Measurements from ENCODE around the gene GJD3.
A peak's percentile ranks its signal among the peaks of the same experiment; 100 is the strongest.
"Not testable (repeated sequence)": the region's sequence is repeated elsewhere in the genome, so short reads cannot be mapped to it uniquely, and the experiment has no call there.

GJD3 gene

GRCh38 chr17:40364121-40364861 lies at the start of gene GJD3:
Gene GJD3, minus strand, starts transcription at chr17:40364737. Its CDS starts 922 bp downstream, at chr17:40363815.
- FAIRE-seq (no peak), DNase-seq (ENCODE audit: low spot score) (no peak)

- not testable (repeated sequence) for DNase-seq (ENCODE audit: low spot score); FAIRE-seq
Observed at GRCh38 chr17:40414312-40414711, 49.8 kb upstream of the GJD3 start.

- no peak for DNase-seq (ENCODE audit: low spot score)
- no peak for FAIRE-seq
Observed at GRCh38 chr17:40412880-40413279, 48.3 kb upstream of the GJD3 start.

GRCh38 chr17:40411821-40412220 lies 47.3 kb upstream of the GJD3 start:
- FAIRE-seq (no peak), DNase-seq (ENCODE audit: low spot score) (no peak)

DNA sequence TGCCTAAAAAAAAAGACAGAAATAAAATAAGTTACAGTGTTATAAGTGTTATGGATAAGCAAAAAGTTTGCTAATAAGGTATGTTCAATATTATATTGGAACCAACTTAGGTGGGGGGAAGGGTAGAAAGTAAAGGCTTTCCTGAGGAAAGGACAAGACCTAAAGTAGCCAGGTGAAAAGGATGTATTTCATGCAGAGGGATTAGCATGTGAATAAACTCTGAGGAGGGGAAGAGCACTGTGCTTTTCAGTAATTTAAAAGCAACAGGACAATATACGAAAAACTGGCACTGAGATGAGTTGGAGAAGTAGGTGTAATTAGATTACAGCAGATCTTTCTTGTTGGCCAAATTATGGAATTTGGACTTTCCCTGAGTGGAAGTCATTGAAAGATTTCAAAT lies 45.5 kb upstream of the GJD3 start:
- DNase-seq (ENCODE audit: low spot score) (no peak), FAIRE-seq (no peak)

DNA sequence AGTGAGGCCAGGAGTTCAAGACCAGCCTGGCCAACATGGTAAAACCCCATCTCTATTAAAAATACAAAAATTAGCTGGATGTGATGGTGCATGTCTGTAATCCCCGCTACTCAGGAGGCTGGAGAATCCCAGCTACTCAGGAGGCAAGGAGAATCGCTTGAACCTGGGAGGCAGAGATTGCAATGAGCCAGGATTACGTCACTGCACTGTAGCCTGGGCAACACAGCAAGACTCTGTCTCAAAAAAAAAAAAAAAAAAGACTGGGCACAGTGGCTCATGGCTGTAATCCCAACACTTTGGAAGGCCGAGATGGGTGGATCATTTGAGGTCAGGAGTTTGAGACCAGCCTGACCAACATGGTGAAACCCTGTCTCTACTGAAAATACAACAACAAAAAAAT lies 45.0 kb upstream of the GJD3 start:
- not testable (repeated sequence) for DNase-seq (ENCODE audit: low spot score); FAIRE-seq

GRCh38 chr17:40407460-40407859 lies 42.9 kb upstream of the GJD3 start:
- DNase-seq (ENCODE audit: low spot score) (no peak), FAIRE-seq (no peak)

DNA sequence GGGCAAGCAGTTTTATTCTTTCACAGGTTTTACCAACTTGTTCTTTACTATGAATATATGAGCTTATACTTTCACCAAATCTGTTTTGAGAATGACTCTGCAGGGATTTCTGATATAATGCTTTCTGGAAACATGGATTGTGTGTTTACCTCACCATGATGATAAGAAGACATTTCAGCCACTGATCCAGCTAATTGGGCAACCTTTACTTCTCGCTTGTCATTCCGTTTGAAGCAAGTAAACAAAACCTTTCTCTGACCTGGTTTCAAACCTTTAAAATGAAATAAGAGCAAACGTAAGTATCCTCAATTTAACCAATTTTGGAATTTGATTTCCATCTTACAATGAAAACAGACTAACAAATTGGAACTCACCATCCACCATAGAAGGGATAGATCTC lies 39.5 kb upstream of the GJD3 start:
- no peak for FAIRE-seq
- DNase-seq (ENCODE audit: low spot score): no peak

DNA sequence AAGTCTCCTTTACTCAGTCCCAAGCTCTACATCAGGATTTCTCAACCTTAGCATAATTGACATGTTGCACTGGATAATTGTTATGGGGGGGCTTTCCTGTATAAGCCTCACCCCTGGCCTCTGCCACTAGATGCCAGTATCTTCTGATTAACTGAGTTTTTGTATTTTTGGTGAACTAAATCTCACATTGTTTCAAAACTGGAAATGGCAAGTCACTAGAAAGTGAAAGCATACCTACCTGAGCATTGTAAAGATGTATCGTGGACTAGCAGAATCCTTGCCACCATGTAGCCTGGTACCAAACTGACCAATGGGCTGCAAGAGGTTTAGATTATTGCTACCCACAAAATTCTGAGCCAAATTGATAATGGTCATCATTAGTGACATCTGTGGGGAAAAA lies 38.1 kb upstream of the GJD3 start:
- FAIRE-seq (no peak), DNase-seq (ENCODE audit: low spot score) (no peak)

- FAIRE-seq (no peak), DNase-seq (ENCODE audit: low spot score) (peak; percentile 22)
Observed at GRCh38 chr17:40399185-40399584, 34.6 kb upstream of the GJD3 start.

DNA sequence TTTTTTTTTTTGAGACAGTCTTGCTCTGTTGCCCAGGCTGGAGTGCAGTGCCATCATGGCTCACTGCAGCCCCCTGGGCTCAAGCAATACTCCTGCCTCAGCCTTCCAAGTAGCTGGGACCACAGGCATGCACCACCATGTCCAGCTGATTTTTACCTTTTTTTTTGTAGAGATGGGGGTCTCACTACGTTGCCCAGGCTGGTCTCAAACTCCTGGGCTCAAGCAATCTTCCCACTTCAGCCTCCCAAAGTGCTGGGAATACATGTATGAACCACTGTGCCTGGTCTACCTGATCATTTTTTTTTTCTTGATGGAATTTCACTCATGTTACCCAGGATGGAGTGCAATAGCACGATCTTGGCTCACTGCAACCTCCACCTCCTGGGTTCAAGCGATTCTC lies 22.0 kb upstream of the GJD3 start:
- FAIRE-seq; DNase-seq (ENCODE audit: low spot score): not testable (repeated sequence)

GRCh38 chr17:40382251-40382650 lies 17.7 kb upstream of the GJD3 start:
- DNase-seq (ENCODE audit: low spot score) (no peak), FAIRE-seq (no peak)

DNA sequence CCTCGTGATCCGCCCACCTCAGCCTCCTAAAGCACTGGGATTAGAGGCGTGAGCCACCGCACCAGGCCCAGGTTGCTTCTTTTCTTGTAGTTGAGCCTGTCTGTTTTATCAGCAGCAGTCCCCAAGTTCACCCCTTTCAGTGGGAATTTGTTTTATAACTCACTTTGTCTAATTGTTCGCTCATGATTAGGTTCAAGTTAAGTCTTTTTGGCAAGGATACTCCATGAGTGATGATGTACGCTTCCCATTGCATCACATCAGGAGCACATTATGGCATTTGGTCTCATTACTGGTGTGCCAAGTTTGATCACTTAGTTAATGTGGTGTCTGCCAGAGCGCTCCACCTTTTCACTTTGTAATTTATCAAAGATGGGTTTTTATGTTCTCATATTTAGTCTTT lies 14.4 kb upstream of the GJD3 start:
- DNase-seq (ENCODE audit: low spot score): no peak
- no peak for FAIRE-seq

DNA sequence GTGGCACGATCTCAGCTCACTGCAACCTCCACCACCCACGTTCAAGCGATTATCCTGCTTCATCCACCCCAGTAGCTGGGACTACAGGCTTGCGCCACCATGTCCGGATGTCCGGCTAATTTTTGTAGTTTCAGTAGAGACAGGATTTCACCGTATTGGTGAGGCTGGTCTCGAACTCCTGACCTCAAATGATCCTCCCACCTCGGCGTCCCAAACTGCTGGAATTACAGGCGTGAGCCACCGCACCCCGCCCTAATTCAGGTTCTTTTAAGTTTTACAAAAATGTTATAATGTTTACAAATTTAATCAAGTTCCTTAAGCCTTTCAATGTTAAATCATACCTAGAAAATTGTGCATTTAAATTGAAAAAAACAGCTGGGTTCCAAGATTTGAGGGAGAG lies 13.3 kb upstream of the GJD3 start:
- no peak for DNase-seq (ENCODE audit: low spot score)
- no peak for FAIRE-seq

DNA sequence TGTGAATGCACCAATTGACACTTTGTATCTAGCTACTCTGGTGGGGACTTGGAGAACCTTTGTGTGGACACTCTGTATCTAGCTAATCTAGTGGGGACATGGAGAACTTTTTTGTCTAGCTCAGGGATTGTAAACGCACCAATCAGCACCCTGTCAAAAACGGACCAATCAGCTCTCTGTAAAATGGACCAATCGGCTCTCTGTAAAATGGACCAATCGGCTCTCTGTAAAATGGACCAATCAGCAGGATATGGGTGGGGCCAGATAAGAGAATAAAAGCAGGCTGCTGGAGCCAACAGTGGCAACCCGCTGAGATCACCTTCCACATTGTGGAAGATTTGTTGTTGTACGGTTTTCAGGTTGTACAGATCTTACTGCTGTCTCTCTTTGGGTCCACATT lies 12.0 kb upstream of the GJD3 start:
- FAIRE-seq; DNase-seq (ENCODE audit: low spot score): not testable (repeated sequence)

DNA sequence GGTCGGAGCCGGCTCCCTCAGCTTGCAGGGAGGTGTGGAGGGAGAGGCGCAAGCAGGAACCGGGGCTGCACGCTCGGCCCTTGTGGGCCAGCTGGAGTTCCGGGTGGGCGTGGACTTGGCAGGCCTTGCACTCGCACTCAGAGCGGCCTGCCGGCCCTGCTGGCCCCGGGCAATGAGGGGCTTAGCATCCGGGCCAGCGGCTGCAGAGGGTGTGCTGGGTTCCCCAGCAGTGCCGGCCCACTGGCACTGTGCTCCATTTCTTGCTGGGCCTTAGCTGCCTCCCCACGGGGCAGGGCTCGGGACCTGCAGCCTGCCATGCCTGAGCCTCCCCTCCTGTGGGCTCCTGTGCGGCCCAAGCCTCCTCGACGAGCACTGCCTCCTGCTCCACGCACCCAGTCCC lies 11.2 kb upstream of the GJD3 start:
- DNase-seq (ENCODE audit: low spot score); FAIRE-seq: not testable (repeated sequence)

- DNase-seq (ENCODE audit: low spot score): no peak
- no peak for FAIRE-seq
Observed at GRCh38 chr17:40374821-40375498, 10.4 kb upstream of the GJD3 start.

DNA sequence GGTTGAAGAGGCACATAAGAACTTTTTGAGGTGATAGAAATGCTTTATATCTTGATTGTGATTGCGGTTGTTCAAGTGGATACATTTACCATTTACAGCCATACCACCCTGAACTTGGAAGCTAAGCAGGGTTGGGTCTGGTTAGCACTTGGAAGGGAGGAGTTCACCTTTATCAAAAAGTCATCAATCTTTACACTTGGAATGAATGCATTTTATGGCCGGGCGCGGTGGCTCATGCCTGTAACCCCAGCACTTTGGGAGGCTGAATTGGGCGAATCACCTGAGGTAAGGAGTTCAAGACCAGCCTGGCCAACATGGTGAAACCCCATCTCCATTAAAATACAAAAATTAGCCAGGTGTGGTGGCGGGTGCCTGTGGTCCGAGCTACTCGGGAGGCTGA lies 9.5 kb upstream of the GJD3 start:
- DNase-seq (ENCODE audit: low spot score) (no peak), FAIRE-seq (no peak)

DNA sequence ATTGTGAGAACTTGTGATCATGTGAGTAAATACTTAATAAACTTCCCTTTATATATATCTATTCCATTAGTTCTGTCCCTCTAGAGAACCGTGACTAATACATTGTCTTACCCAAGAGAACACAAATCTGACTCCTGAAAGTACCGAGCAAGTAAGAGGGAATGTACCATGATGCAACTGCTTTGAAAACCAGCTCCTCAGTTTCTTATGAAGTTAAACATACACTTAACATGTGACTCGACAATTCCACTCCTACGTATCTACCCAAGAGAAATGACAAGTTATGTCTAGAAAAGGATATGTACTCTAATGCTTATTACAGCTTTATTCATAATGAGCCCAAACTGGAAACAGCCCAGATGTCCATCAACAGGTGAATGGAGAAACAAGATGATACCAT lies 8.8 kb upstream of the GJD3 start:
- FAIRE-seq: no peak

DNA sequence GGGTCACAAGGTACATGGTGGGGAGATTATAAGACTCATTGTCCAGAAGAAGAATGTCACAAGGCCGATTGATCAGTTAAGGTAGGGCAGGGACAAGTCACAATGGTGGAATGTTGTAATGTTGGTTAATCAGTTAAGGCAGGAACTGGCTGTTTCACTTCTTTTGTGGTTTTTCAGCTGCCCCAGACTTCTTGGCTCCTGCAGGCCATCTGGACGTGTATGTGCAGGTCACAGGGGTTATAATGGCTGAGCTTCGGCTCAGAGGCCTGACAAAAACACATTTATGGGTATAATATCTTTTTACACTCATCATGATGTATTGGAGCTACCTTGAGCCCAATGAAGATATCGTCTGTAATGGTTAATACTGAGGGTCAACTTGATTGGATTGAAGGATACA lies 8.1 kb upstream of the GJD3 start:
- DNase-seq (ENCODE audit: low spot score); FAIRE-seq: not testable (repeated sequence)

More for the DNA sequence above, 8.8 kb upstream of the GJD3 start:
- peak; percentile 16 for DNase-seq (ENCODE audit: low spot score)

DNA sequence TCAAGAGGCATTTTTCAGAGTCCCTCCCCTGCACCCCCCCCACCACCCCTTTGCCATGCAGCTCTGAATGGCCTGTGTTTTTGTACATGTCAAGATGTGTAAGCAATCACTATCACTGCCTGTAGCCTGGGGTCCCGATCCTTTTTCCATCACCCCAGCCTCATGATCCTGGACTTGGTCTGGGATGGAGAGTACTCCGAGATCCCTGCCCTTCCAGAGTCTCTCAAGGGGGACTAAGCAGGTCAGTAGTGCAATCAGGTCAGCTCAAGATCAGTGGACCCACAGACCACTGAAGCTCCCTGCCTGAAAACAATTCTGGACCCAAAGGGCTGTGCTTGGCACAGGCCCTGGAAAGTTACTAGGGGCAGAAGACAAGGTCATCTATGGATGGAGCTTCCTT lies 7.5 kb upstream of the GJD3 start:
- no peak for FAIRE-seq
- DNase-seq (ENCODE audit: low spot score): no peak

DNA sequence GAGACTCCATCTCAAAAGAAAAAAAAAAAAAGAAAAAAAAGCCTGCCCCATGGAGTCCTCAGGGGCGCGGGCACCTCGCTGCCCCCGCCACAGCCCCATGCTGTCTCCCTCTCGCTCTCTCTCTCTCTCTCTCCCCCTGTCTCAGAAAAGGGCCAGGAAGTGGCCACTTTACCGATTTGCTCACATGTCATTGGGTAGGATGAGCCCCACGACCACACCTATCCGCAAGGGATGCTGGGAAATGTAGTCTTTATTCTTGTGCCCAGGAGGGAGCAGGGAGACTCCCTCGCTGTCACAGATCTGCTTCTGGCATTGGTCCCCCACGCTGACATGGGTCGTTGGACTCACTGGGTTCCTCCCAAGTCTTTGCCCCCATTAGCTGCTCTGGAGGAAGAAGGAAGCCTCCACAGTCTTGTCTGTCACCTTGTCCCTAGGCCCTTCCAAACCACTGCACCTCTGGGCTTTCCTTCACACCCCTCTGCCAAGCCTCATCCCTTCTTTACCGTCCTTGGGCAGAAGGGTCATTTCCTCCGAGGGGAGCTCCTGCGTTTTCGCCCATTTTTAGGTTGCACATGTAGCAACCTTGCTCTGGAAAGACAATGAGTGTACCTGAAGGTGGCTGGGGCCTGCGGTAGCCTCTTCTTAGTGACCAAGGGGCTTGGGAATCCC lies 6.9 kb upstream of the GJD3 start:
- DNase-seq (ENCODE audit: low spot score): no peak
- no peak for FAIRE-seq
